ENCODE results near the gene ZBTB22.
"Not testable (repeated sequence)": the region's sequence is repeated elsewhere in the genome, so short reads cannot be mapped to it uniquely, and the experiment has no call there.

Gene ZBTB22

DNA sequence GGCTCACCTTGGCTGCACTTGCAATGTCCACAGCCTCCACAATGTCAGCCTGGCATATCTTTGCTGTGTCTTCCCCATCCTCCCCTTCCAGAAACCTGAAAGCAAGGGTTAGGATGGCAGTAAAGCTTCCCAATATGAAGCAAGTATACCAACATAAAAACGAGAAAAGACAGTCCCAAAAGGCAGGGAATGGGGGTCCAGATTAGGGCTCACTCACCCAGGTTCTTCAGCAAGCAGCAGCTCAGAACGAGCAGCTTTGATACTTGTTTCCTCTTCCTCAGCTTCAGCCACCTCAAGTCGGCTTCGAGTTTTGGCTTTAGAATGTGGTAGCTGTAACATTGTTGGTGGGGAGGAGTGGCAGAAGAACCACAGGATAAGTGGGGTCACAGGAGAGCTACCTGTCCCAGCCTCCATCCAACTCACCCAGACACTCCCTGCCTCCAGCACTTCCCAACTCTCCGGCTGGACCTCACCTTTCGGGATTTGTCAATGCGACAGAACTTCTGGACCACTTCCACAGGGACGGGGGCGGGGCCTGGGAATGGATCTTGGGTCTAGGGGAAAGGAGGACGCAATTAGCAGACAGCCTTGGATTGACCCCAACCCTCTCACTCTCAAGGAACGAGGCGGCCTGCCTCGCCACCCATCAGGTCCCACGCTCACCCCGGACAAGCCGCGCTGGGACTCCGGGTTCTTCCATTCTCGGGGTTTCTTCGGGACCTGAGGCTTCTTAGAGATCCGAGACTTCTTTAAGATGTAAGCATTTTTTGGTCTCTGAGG lies 29.2 kb downstream of the ZBTB22 start:
- Histone ChIP-seq H3K4me3 (ENCODE audit: low read length, poor library complexity, severe bottlenecking) (peak overlapping the region; percentile 81), H4K20me1 (ENCODE audit: insufficient read depth, low read length, poor library complexity, severe bottlenecking) (no peaks in the 10 kb centered on the region), H3K9me3 (ENCODE audit: insufficient read depth, low read depth, low read length) (no peaks in the 10 kb centered on the region), H3K36me3 (ENCODE audit: insufficient read depth, low read length) (peaks cover 17% of the 10 kb centered on the region; the same call in 1 of the 2 replicates), H3K4me1 (ENCODE audit: insufficient read depth, low read length, poor library complexity, severe bottlenecking) (peaks cover 17% of the 10 kb centered on the region), H2AFZ (ENCODE audit: low read length) (peak overlapping the region; percentile 94), H3F3A (ENCODE audit: low read depth) (no peaks in the 10 kb centered on the region), H3K4me2 (ENCODE audit: low read depth, low read length, poor library complexity, severe bottlenecking) (peak overlapping the region; percentile 100), H3K9me2 (replicated peaks; ENCODE audit: low read depth, low read length) (no peaks in the 10 kb centered on the region), H3K27me3 (ENCODE audit: insufficient read depth, low read length, poor library complexity, severe bottlenecking) (no peaks in the 10 kb centered on the region), H3K9ac (ENCODE audit: low read depth, low read length, poor library complexity, severe bottlenecking) (peak overlapping the region; percentile 80), H3K79me2 (ENCODE audit: insufficient read depth, low read length) (peaks cover 42% of the 10 kb centered on the region)
- TF ChIP-seq CTCF (conservative IDR thresholded peaks at IDR 0.05; ENCODE audit: low read length) = no peak
- TF ChIP-seq EZH2phosphoT487 (IDR thresholded peaks at IDR 0.05; ENCODE audit: borderline replicate concordance) = no peak

GRCh38 chr6:33286946-33287914 lies 30.3 kb downstream of the ZBTB22 start:
- Histone ChIP-seq H3K27me3 (ENCODE audit: insufficient read depth, low read length, poor library complexity, severe bottlenecking) (no peaks in the 10 kb centered on the region), H4K20me1 (ENCODE audit: insufficient read depth, low read length, poor library complexity, severe bottlenecking) (no peaks in the 10 kb centered on the region), H3K9me2 (replicated peaks; ENCODE audit: low read depth, low read length) (no peaks in the 10 kb centered on the region), H3K79me2 (ENCODE audit: insufficient read depth, low read length) (peaks cover 42% of the 10 kb centered on the region), H3K9me3 (ENCODE audit: insufficient read depth, low read depth, low read length) (no peaks in the 10 kb centered on the region), H3K36me3 (ENCODE audit: insufficient read depth, low read length) (peaks cover 17% of the 10 kb centered on the region; the same call in 1 of the 2 replicates), H3F3A (ENCODE audit: low read depth) (no peaks in the 10 kb centered on the region), H3K9ac (ENCODE audit: low read depth, low read length, poor library complexity, severe bottlenecking) (peak overlapping the region; percentile 80), H3K4me1 (ENCODE audit: insufficient read depth, low read length, poor library complexity, severe bottlenecking) (peaks cover 17% of the 10 kb centered on the region), H2AFZ (ENCODE audit: low read length) (no peak overlapping the region), H3K4me3 (ENCODE audit: low read length, poor library complexity, severe bottlenecking) (peak overlapping the region; percentile 81), H3K4me2 (ENCODE audit: low read depth, low read length, poor library complexity, severe bottlenecking) (peak overlapping the region; percentile 100)
- TF ChIP-seq CTCF (conservative IDR thresholded peaks at IDR 0.05; ENCODE audit: low read length) (no peak), EZH2phosphoT487 (IDR thresholded peaks at IDR 0.05; ENCODE audit: borderline replicate concordance) (no peak)

GRCh38 chr6:33285214-33285613 lies 32.3 kb downstream of the ZBTB22 start:
- not testable (repeated sequence) for H3K36me3 ChIP-seq (ENCODE audit: insufficient read depth, low read length); H3K9ac ChIP-seq (ENCODE audit: low read depth, low read length, poor library complexity, severe bottlenecking)

More at GRCh38 chr6:33285214-33285613, 32.3 kb downstream of the ZBTB22 start:
- H3K9me3 ChIP-seq (ENCODE audit: insufficient read depth, low read depth, low read length); H3K9me2 ChIP-seq (replicated peaks; ENCODE audit: low read depth, low read length); H4K20me1 ChIP-seq (ENCODE audit: insufficient read depth, low read length, poor library complexity, severe bottlenecking); H3F3A ChIP-seq (ENCODE audit: low read depth); H2AFZ ChIP-seq (ENCODE audit: low read length); H3K4me3 ChIP-seq (ENCODE audit: low read length, poor library complexity, severe bottlenecking); H3K4me2 ChIP-seq (ENCODE audit: low read depth, low read length, poor library complexity, severe bottlenecking); H3K27me3 ChIP-seq (ENCODE audit: insufficient read depth, low read length, poor library complexity, severe bottlenecking): not testable (repeated sequence)
- peaks cover 14% of the 10 kb centered on the region for H3K4me1 ChIP-seq (ENCODE audit: insufficient read depth, low read length, poor library complexity, severe bottlenecking)
- peaks cover 32% of the 10 kb centered on the region for H3K79me2 ChIP-seq (ENCODE audit: insufficient read depth, low read length)

All from Loucy (cell line).